Fibroblast of skin of left quadriceps (primary cell): ENCODE results near the gene PCDHB1.

Source experiments
- DNase-seq, 2 experiments: peaks; one replicate each; pipeline ENCODE4 v3.0.0-alpha.2; 2013; ENCODE audit warnings: low read depth in 2 of 2

The PCDHB1 gene, protein sequence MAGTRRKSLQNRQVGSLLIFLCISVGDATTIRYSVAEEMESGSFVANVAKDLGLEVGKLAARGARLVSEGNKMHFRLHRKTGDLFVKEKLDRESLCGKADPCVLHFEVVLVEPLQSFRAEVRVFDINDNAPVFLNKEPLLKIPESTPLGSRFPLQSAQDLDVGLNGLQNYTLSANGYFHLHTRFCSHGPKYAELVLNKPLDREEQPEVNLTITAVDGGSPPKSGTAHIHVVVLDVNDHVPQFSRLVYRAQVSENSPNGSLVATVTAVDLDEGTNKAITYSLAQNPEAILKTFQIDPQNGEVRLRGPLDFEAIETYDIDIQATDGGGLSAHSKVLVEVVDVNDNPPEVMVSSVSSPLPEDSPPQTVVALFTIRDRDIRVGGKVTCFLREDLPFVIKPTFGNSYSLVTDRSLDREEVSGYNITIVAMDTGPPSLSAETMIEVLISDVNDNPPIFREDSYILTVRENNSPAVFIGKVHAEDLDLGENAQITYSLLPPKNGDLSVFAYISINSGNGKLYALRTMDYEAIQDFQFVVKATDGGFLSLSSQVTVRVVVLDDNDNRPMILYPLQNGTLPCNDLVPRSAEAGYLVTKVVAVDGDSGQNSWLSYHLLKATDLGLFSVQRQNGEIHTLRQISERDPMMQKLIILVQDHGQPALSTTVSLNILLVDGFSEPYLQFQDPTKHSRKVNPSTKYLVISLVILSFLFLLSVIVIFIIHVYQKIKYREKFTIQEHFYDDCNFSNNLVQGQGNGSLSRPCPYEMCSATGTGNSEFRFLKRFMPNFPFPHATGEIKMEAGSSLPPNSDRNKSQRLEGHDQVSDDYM

GRCh38 chr5:141050622-141051520 lies at the start of gene PCDHB1:
Gene PCDHB1, plus strand, starts transcription at chr5:141051374. Its CDS starts 97 bp downstream, at chr5:141051471.
- no peak for DNase-seq

DNA sequence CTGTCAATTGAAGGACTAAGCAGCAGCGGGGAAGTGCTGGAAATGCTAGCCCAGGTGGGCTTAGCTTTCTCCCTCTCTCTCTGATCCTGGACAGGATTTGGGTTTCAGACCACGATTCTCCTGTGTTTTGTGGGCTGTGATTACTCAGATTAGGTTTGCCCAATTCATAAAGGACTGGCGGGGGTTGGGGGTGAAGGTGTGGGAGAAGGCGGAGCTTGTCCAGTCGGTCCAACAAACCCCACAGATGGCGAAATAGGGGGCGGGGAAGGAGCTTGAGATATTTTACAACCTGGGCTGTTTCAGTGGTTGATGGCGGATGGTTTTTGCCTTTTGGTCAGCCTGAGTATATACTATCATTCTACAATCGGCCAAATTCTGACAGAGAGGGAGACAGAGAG lies 49.7 kb upstream of the PCDHB1 start:
- DNase-seq, result no peak

DNA sequence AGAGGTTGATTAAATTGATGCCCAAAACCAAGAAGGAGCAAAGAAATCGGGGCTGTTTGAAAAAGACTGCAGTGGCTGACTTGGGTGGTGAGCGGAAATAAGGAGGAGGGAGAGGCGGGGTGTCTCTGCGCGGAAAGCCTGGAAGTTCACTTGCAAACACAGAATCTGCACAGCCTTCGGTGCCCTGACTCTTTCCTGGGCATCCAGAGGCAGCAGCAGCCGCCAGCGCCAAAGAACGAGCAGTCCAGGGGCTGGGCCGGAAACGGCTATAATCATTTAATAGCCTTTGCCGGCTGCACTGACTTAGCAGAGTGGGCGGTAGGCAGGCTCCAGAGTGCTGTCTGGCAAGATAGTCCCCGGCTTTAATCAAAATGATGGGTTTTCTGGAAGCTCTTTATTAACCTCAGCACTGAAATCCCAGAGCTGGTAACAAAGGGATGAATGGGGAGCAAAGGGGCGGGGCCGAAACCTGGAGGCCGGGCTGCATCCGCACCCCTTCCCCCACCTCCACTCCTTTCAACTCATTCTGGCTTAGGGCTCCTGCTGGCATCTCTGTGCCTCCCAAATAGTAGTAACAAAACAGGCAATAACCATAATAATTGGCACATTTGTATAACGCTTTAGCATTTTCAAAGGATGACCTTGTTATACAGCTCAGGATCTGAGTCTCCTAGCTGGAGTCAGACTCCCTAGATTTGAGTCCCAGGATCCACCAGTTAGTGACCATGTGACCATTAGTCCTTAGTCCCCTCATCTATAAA lies 49.1 kb upstream of the PCDHB1 start:
- no peak for DNase-seq

DNA sequence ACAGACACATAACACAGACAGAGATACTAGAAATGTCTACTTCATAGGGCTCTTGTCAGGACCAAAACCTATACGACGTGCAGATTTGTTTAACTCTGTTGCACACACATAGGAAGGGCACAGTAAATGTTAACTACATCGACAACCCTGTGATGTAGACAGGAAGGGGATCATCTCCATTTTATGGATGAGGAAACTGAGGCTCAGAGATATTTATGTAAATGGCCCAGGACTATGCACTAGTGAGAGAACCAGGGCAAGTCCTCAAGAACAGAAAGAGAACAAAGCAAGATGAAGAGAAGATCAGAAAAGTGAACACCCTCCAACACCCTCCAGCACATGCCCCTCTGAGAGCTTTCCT lies 48.6 kb upstream of the PCDHB1 start:
- DNase-seq, result no peak

DNA sequence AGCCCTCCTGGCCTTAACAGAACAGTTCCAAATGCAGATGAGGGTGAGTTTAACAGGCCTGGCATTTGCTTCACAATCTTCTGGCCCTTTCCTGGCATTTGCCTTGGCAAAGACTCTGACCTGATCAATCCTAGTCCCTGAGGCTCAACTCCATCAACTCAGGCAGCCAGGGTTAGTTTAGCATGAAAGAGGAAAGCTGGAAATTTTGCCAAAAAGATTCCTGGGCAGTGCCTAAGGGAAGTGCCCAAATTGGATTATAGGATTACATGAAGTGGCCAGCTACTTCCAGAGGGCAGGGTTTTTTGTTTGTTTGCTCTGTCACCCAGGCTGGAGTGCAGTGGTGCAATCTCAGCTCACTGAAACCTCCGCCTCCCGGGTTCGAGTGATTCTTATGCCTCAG lies 48.1 kb upstream of the PCDHB1 start:
- no peak for DNase-seq

DNA sequence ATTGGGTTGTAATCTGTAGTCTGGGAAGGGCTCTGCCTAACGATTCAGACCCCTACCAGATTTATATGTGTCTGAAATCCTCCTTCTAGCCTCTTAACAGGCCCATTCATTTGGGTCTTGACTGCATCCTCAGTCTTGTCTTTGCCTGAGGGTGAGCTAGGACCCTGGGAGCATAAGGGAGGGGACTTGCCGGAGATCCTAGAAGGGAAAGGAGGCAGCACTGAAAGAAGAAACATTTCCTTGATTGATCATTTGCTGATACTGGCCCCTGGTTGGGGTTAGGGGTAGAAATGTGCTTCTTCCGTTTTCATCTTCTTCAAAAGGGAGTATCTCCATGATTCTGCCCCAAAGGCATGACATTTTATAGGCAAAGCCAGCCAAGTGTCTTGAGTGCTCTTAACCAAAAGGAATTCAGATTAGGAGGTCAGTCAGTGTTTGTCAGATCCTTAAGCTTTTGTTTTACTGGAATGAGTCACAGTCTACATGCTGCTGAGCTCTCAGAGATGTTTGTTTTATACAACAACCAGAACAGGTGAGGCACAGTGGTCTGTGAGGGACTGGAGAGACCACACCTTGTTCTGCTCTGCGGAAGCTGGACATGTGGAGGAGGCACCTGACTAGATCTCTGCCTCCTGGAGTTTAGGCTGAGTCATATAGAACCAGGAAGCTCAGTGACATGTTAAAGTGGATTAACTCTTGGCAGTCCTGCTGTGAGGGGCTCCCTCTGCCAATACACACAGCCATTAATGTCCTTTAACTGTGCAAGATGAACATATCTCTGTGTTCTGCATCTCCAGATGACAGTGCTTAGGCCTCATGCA lies 47.2 kb upstream of the PCDHB1 start:
- DNase-seq, result no peak

DNA sequence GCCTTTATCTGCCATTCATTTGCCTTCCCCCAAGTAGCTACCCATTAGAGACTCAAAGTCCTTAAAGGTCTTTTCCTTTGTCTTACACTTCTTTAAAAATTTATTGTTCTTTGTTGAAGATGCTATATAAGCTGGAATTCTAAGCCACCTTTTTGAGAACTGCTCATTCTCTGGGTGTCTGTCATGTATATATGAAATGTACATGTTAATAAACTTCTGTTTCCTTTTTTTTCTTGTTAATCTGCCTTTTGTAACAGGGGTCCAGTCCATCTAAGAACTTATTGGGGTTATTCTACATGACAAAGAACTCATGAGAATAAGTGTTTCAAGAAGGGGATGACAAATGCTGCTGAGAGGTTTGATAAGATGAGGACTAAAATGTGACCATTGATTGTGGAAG lies 43.4 kb upstream of the PCDHB1 start:
- no peak for DNase-seq

GRCh38 chr5:141010047-141010793 lies 41.0 kb upstream of the PCDHB1 start:
- no peak for DNase-seq

- DNase-seq, result no peak
Observed at GRCh38 chr5:141017943-141018342, 33.2 kb upstream of the PCDHB1 start.

DNA sequence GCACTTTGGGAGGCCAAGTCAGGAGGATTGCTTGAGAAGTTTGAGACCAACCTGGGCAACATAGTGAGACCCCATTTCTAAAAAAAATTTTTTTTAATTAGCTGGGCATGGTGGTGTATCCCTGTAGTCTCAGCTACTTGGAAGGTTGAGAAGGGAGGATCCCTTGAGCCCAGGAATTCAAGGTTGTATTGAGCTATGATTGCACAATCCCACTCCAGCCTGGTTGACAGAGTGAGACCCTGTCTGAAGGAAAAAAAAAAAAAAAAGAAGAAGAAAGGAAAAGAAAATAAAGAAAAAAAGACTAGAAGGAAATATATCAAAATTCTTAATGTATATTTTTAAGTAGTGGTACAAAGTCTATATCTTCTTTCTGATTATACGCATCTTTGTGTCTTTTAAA lies 28.8 kb upstream of the PCDHB1 start:
- no peak for DNase-seq

DNA sequence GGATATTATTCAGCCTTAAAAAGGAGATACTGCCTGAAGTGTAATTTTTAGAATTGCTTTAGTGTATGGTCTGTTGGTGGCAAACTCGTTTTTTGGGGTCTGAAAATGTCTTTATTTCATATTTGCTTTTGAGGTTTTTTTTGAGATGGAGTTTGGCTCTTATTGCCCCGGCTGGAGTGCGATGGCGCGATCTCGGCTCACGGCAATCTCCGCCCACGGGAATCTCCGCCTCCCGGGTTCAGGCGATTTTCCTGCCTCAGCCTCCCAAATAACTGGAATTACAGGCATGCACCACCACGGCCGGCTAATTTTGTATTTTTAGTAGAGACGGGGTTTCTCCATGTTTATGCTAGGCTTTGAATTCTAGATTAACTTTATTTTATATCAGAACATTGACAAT lies 20.2 kb upstream of the PCDHB1 start:
- DNase-seq, result no peak

DNA sequence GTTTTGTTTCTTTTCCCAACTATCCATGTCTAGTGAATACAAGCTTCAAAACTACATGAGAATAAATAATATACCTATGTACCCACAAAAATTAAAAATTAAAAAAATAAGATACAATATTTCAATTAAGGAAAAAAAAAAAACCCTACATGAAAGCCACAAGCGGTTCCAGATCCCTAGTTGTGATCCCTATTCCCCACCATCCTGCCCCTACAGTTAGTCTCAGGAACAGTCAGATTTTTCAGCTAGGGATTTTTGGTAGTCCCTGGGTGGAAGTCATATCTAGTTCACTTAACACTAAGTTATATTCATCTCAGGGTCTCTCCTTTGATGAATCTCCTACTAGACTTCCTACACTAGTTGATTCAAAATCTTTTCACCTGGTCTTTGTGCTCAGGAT lies 18.5 kb upstream of the PCDHB1 start:
- no peak for DNase-seq

DNA sequence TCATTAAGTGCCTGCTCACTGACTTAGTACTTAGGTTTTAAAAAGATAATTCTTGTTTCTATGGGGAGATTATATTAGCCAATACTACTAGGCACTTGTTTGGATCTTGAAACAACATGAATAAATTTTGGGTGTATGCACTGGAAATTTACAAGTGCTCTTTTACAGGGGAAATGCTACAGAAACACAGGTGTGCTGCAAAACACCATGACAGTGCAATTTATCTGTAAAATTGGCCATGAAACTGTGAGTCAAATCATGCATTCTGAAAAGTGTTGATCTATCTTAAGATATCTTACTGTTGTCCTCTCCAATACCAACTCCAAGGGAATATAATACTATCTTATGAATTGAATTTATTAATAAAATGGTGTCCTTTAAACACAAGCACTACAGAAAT lies 12.1 kb upstream of the PCDHB1 start:
- no peak for DNase-seq

GRCh38 chr5:141039517-141039916 lies 11.7 kb upstream of the PCDHB1 start:
- no peak for DNase-seq

DNA sequence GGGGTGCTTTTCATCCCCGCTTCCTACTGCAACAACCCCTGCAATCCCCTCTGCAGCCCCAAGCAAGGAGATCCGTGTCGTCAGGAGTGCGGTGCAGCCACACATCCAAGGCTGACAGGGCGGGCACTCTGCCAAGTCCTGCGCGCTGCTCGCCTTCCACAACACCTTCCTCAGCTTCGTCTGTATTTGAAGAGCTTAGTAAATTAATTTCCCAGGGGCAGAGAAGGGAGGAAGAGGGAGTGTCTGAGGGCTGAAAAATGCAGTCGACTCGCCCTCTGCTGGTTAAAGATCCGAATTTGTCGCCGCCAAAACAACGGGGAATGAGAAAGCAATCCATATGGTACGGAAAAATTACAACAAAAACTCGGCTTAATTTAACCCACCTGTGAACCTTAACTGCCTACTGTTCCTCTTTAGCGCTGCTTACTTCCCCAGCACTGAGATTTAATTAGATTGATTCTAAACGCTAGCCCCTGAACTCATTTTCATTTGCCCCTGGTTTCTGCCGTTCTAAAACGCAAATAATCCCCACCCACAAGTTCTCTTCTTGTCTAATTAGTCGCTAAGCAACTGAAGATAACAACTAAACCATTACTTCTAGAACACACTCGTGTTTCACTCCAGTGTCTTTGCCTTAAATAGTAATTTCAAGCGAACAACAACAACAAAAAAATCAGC lies 10.9 kb upstream of the PCDHB1 start:
- DNase-seq, result no peak

DNA sequence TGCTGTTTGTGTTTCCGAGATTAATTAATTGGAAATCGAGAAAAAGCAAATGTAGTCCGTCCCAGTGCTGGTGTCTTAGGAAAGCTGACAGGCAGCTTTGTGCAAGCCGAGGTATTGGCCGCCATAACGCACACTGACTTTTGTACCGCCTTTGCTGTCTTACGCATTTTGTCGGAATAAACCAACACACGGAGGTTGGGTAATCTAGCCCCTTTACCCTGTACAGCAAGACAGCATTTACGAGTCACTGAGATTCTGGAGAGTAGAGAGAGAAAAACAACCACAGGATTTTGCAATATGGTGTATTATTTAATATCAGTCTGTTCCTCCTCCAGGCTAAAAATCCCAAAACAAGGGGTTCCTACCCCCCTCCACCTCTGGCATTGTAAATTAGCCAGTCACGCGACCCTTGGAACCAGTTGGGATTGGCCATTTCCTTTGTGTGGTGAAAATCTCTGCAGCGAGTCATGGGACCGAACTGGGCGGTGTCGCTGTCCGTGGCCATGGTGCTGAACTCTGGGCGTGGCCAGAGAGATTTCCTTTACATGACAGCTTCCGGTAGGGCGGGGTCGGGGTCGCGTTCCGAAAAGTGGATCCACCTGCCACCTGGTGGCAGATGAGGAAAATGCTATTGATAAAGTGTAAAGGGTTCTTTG lies 10.3 kb upstream of the PCDHB1 start:
- peak; percentile 33 to 35 for DNase-seq

DNA sequence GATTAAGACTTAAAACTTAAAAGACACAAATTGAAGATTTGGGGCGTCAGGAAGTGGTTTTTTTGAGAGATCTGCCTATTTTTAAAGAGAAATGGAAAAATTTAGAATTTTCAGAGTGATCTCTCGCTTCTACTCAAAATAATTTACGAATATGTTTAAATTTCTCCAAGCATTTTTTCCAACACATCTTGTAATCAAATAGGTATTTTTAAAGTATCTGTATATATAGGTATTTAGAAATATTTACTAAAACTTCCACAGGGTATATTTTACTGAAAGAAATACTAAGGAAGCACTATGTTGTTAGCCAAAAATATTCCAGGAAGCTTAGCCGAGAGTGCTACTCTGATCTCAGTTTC lies 9.8 kb upstream of the PCDHB1 start:
- DNase-seq, result no peak

GRCh38 chr5:141042555-141042954 lies 8.6 kb upstream of the PCDHB1 start:
- no peak for DNase-seq

DNA sequence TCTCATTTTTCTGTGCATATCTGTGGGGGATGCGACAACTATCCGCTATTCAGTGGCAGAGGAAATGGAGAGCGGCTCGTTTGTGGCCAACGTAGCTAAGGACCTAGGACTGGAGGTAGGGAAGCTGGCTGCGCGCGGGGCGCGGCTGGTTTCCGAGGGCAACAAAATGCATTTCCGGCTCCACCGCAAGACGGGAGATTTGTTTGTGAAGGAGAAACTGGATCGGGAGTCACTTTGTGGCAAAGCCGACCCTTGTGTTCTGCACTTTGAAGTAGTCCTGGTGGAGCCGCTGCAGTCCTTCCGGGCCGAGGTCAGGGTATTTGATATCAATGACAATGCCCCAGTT lies 320 bp downstream of the PCDHB1 start:
- DNase-seq, result no peak
